ENCODE results near the gene TAS1R2.

GRCh38 chr1:18865176-18865575 is 5.7 kb upstream of the TAS1R2 start:
- TF ChIP-seq EZH2phosphoT487 (IDR thresholded peaks at IDR 0.05; ENCODE audit: unreplicated experiment) (no peak), POLR2AphosphoS5 (IDR thresholded peaks at IDR 0.05; ENCODE audit: low read depth) (no peak), CTCF (conservative IDR thresholded peaks at IDR 0.05; ENCODE audit: low read depth in 2 of 2) (no peak), NANOG (IDR thresholded peaks at IDR 0.05; ENCODE audit: borderline replicate concordance) (no peak)

All from GM23338 (cell line).